ENCODE data around the gene DCAF11.
A peak's percentile ranks its signal among the peaks of the same experiment; 100 is the strongest.

DNA sequence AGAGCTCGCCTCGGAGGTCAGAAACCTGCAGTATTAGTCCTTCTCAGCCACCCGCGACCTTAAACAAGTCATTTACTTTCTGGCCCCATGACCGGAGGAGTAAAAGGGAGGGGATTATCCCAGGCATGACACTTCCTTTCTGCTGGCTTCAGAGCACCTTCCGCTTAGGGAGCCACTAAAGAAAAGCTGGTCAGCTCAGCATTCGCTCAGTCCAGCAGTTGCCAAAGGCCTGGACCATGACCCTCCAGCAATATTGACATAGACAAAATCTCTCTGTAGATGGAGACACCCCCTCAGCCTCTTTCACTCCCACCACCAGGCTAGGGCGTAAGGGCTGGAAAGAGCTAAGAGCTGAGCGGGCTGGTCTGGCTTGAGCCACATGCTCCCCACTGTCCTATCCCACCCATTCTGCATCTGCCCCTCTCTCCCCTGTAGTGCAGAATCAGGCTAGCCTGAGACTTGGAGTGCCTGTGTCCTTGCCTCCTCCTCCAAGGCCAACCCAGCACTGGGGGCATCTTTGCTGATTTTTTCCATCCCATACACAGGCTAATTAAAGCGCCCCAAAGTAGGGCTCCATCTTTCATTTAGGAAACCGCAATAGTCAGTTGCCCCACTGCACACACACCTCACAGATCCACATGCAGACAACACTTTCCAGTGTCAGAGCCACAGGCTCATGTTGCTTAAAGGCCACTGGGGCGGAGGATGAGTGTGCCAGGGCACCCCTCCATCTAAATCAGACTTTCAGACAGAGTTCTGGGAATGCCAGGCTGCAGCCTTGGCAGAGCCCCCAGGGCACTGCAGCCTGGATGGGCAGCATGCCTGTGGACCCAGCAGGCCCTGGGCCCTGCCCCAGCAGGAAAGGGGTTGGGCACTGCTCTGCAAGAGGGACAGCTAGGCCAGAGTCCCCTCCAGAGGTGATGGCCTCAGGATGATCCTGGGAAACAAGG lies 47.2 kb upstream of the DCAF11 start:
- TF ChIP-seq ZBTB7A (CRISPR knock-in tag; IDR thresholded peaks at IDR 0.05) = no peak
- TF ChIP-seq TAF1 (CRISPR knock-in tag; IDR thresholded peaks at IDR 0.05) = no peak; the same call in 1 of the 2 replicates
- TF ChIP-seq ZNF747 (CRISPR knock-in tag; IDR thresholded peaks at IDR 0.05; ENCODE audit: borderline replicate concordance) = peak; percentile 27; the same call in 1 of the 2 replicates
- no peak for TF ChIP-seq NFE2 (CRISPR knock-in tag; IDR thresholded peaks at IDR 0.05)
- TF ChIP-seq, protein P1, sequence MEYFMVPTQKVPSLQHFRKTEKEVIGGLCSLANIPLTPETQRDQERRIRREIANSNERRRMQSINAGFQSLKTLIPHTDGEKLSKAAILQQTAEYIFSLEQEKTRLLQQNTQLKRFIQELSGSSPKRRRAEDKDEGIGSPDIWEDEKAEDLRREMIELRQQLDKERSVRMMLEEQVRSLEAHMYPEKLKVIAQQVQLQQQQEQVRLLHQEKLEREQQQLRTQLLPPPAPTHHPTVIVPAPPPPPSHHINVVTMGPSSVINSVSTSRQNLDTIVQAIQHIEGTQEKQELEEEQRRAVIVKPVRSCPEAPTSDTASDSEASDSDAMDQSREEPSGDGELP (IDR thresholded peaks at IDR 0.05; ENCODE audit: borderline replicate concordance, low read depth) = no peak
- no peak for TF ChIP-seq TEAD2 (CRISPR knock-in tag; IDR thresholded peaks at IDR 0.05)
- TF ChIP-seq ZKSCAN8 (CRISPR knock-in tag; IDR thresholded peaks at IDR 0.05; ENCODE audit: borderline replicate concordance) = no peak
- no peak for TF ChIP-seq RAD51 (IDR thresholded peaks at IDR 0.05; ENCODE audit: borderline replicate concordance)
- no peak for TF ChIP-seq KLF6 (CRISPR knock-in tag; IDR thresholded peaks at IDR 0.05)
- TF ChIP-seq POLR2A (IDR thresholded peaks at IDR 0.05; ENCODE audit: insufficient read depth in 1 of 2, low read depth in 2 of 2, low read length in 2 of 2) = no peak
- TF ChIP-seq ZNF614 (CRISPR knock-in tag; IDR thresholded peaks at IDR 0.05; ENCODE audit: borderline replicate concordance) = peak; percentile 65; the same call in 1 of the 2 replicates
